ENCODE data around the gene WT1.

The WT1 gene

DNA sequence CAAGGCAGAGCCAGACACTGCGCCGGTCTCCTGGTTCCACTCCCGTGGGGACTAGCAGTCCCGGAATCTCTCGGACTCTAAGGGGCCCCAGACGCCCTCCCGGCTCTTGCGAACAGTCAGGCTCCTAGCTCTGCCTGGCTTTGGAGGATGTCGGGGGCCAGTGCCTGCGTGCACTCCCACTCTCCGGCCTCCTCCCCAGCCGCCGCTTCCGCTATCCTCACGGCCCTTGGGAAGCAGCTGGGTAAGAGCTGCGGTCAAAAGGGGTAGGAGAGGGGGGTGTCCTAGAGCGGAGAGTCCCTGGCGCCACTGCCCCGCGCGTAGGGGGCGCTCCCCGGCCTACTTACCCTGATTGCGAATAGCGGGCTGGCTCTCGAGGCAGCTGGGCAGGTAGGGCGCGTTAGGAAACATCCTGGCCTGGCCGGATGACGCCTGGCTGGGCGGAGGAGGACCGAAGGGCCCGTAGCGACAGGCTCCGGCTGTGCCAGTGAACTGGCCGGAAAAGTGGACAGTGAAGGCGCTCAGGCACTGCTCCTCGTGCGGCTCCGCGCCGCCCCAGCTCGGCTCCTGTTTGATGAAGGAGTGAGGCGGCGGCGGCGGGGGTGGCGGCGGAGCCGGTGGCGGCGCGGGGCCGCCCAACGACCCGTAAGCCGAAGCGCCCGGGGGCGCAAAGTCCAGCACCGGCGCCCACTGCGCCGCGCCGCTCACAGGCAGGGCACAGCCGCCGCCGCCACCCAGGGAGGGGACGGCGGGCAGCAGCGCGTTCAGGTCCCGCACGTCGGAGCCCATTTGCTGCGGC, 785 bp downstream of the WT1 start:
- no peak for TF ChIP-seq CTCF (IDR thresholded peaks at IDR 0.05)
- H3K27ac ChIP-seq = no peak overlapping the region

DNA sequence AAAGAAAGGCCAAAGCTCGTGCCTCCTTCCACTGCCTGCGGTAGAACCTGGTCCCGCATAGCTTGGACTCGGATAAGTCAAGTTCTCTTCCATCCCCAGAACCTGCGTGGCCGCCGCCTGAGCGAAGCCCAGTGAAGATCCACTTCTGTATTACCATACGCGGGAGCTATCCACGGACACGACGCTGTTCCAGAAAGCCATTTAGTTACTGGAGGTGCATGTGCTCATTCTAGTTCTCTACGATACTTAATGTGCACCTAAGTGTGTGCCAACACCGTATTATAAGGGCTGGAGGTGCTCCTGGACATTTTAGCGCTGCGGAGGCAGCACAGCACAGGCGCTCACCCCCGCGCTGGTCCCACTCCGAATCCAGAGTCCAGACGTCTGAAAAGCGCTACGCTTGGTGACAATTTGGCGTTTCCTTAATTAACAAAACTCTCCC, 1.4 kb downstream of the WT1 start:
- TF ChIP-seq ZFX (IDR thresholded peaks at IDR 0.05; ENCODE audit: borderline replicate concordance) = no peak
- TF ChIP-seq CTCF (IDR thresholded peaks at IDR 0.05) = no peak

GRCh38 chr11:32433101-32433913, 2.0 kb downstream of the WT1 start:
- no peak overlapping the region for H3K27ac ChIP-seq

More for the DNA sequence above, 1.4 kb downstream of the WT1 start:
- H3K27ac ChIP-seq = no peak overlapping the region

DNA sequence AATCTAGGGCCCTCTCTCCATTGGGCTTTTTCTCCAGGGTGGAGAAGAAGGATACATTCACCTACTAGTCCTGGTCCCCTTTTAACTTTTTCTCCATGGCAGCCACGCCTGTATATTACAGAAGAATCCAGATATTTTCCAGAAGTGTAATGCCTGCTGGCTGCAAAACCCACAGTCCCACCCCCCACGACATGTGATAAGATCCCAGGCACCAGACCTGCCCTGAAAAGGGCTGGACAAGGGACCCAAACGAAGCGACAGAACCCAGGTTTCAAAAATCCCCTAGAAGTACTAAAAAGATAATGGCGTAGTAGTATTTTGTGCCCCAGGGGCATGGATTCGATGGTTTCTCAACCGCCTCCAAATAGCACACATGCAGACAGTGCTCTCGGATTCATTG, 2.8 kb downstream of the WT1 start:
- no peak overlapping the region for H3K27ac ChIP-seq
- TF ChIP-seq ZFX (IDR thresholded peaks at IDR 0.05; ENCODE audit: borderline replicate concordance) = no peak
- TF ChIP-seq CTCF (IDR thresholded peaks at IDR 0.05) = no peak

More at GRCh38 chr11:32433101-32433913, 2.0 kb downstream of the WT1 start:
- no peak for TF ChIP-seq CTCF (IDR thresholded peaks at IDR 0.05)
- no peak for TF ChIP-seq ZFX (IDR thresholded peaks at IDR 0.05; ENCODE audit: borderline replicate concordance)

GRCh38 chr11:32430568-32431381, 4.6 kb downstream of the WT1 start:
- H3K27ac ChIP-seq = no peak overlapping the region
- TF ChIP-seq ZFX (IDR thresholded peaks at IDR 0.05; ENCODE audit: borderline replicate concordance) (no peak), CTCF (IDR thresholded peaks at IDR 0.05) (no peak)

- no peak overlapping the region for H3K27ac ChIP-seq
- TF ChIP-seq ZFX (IDR thresholded peaks at IDR 0.05; ENCODE audit: borderline replicate concordance) (no peak), CTCF (IDR thresholded peaks at IDR 0.05) (no peak)
These were observed 5.9 kb downstream of the WT1 start for GRCh38 chr11:32429477-32429876.

Data from 22Rv1 (cell line).